Hematopoietic multipotent progenitor cell treated with erythropoietin and hydrocortisone succinate and interleukin-3 and kit ligand, for 15 days (in vitro differentiated cells): Measurements from ENCODE around the gene SLC25A1.

Experiments
- DNase-seq: peaks from one replicate; pipeline ENCODE4 v3.0.0-alpha.2; 2015; ENCODE audit warnings: low spot score

The SLC25A1 gene

GRCh38 chr22:19180740-19181410, 2.3 kb upstream of the SLC25A1 start:
- no peak for DNase-seq

GRCh38 chr22:19180234-19180633, 1.7 kb upstream of the SLC25A1 start:
- no peak for DNase-seq

GRCh38 chr22:19179497-19180048, 1.0 kb upstream of the SLC25A1 start:
- DNase-seq = peak; percentile 57

- DNase-seq = peak; percentile 31
Measured at GRCh38 chr22:19178065-19178656, 375 bp downstream of the SLC25A1 start.

GRCh38 chr22:19177164-19178064, 1.1 kb downstream of the SLC25A1 start:
- no peak for DNase-seq

- DNase-seq = no peak
Measured at GRCh38 chr22:19176732-19177131, 1.8 kb downstream of the SLC25A1 start.

GRCh38 chr22:19176175-19176643, 2.3 kb downstream of the SLC25A1 start:
- DNase-seq = no peak

GRCh38 chr22:19175602-19176174, 2.8 kb downstream of the SLC25A1 start:
- no peak for DNase-seq

GRCh38 chr22:19175026-19175601, 3.4 kb downstream of the SLC25A1 start:
- DNase-seq = no peak

GRCh38 chr22:19174106-19175025, 4.2 kb downstream of the SLC25A1 start:
- DNase-seq = no peak

GRCh38 chr22:19173047-19174035, 5.2 kb downstream of the SLC25A1 start:
- DNase-seq = no peak

GRCh38 chr22:19172213-19173046, 6.1 kb downstream of the SLC25A1 start:
- DNase-seq = no peak

- DNase-seq = no peak
Measured at GRCh38 chr22:19169947-19170318, 8.6 kb downstream of the SLC25A1 start.

GRCh38 chr22:19169002-19169946, 9.3 kb downstream of the SLC25A1 start:
- DNase-seq = no peak

GRCh38 chr22:19168088-19168890, 10.2 kb downstream of the SLC25A1 start:
- no peak for DNase-seq

GRCh38 chr22:19167106-19167869, 11.2 kb downstream of the SLC25A1 start:
- no peak for DNase-seq
